Measurements from ENCODE around the gene TMEM179B.

Gene TMEM179B

GRCh38 chr11:62832336-62833234 is 45.4 kb downstream of the TMEM179B start, which contains the start of gene TEX54:
TEX54 (minus strand) TSS chr11:62832841.
- no peak for DNase-seq (ENCODE audit: low read depth in 2 of 2)
- peak within 1 kb of the TSS; percentile 85 to 90 for H3K4me3 ChIP-seq (replicated peaks in 1 of 2; ENCODE audit: low read depth in 2 of 2, low read length in 2 of 2)
- TF ChIP-seq CTCF (IDR thresholded peaks at IDR 0.05; ENCODE audit: low read depth, low read length): no peak

- TF ChIP-seq CTCF (IDR thresholded peaks at IDR 0.05; ENCODE audit: low read depth, low read length): no peak
- no peak for DNase-seq (ENCODE audit: low read depth in 2 of 2)
- no peak overlapping the region for H3K4me3 ChIP-seq (replicated peaks in 1 of 2; ENCODE audit: low read depth in 2 of 2, low read length in 2 of 2)
These were observed 48.1 kb downstream of the TMEM179B start for GRCh38 chr11:62835336-62835735.

GRCh38 chr11:62839050-62839945 is 52.1 kb downstream of the TMEM179B start, which contains the start of gene WDR74:
WDR74 (minus strand) TSS chr11:62839590; CDS start chr11:62839570, 20 bp downstream.
- no peak for TF ChIP-seq CTCF (IDR thresholded peaks at IDR 0.05; ENCODE audit: low read depth, low read length)
- H3K4me3 ChIP-seq (replicated peaks in 1 of 2; ENCODE audit: low read depth in 2 of 2, low read length in 2 of 2): peak within 1 kb of the TSS; percentile 97 to 99
- DNase-seq (ENCODE audit: low read depth in 2 of 2): peak; percentile 93

All from cardiac fibroblast (primary cell).